Inflammatory macrophage (primary cell): ENCODE data around the gene E2F4.

Experiments used
- DNase-seq, 2 donors: peaks; one replicate each; pipeline ENCODE4 v3.0.0-alpha.2; 2020 to 2022
- total RNA-seq, 18 experiments: gene quantifications; one replicate each; lab custom pipeline; 2026; ENCODE audit warnings: mixed read lengths in 6 of 18, inconsistent platforms in 2 of 18; lab: John Stamatoyannopoulos, UW

E2F4 gene, protein sequence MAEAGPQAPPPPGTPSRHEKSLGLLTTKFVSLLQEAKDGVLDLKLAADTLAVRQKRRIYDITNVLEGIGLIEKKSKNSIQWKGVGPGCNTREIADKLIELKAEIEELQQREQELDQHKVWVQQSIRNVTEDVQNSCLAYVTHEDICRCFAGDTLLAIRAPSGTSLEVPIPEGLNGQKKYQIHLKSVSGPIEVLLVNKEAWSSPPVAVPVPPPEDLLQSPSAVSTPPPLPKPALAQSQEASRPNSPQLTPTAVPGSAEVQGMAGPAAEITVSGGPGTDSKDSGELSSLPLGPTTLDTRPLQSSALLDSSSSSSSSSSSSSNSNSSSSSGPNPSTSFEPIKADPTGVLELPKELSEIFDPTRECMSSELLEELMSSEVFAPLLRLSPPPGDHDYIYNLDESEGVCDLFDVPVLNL
- 35.9 to 79.8 (median 60.6) reads per million in 18 experiments for total RNA-seq

DNA sequence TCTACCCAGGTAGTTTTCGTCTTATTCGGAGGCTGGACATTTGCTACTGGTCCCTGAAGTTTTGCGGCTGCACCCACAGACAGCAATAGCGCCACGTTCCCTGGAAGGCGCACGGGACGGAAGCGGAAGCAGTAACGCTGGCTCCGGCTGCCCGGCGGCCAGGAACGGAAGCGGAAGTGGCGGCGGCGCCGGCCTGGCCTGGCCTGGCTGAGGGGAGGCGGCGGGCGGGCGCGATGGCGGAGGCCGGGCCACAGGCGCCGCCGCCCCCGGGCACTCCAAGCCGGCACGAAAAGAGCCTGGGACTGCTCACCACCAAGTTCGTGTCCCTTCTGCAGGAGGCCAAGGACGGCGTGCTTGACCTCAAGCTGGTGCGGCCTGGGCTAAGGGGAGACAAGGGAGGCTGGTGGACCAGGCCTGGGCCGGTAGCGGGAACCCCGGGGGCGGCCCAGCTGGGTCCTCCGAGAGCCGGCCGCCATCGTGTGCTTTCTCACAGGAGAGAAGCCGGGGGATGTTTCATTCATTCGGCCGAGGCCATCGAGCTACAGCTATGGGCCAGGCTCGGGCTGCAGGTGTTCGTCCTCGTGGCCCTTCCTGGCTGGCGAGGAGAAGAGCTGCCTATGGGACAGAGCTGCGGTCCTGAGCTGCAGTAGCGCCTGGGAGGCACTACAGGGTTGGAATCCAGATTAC, at the start of gene E2F4:
Gene E2F4, plus strand, starts transcription at position 161 of the 687 bp plus-strand sequence. Its CDS starts 73 bp downstream, at position 234.
- DNase-seq: peak; percentile 93 to 96

DNA sequence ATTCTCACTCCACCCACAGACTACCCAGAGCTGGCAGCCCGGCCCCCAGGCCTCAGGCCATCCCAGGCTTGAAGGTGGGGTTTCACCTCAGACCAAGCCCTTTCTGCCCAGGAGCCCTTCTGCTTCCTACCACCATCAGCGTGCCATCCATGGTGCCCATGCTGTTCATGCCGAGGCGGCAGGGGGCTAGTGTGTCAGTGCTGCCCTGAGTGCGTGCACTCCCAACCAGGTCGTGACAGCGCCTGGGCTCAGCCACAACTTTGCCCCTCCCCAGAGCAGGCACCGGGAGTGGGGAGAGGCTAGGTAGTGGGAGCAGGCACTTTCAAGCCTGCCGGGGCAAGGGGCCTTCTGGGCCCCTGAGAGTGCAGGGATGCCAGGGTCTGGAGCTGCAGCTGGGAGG, 49.6 kb upstream of the E2F4 start:
- no peak for DNase-seq

DNA sequence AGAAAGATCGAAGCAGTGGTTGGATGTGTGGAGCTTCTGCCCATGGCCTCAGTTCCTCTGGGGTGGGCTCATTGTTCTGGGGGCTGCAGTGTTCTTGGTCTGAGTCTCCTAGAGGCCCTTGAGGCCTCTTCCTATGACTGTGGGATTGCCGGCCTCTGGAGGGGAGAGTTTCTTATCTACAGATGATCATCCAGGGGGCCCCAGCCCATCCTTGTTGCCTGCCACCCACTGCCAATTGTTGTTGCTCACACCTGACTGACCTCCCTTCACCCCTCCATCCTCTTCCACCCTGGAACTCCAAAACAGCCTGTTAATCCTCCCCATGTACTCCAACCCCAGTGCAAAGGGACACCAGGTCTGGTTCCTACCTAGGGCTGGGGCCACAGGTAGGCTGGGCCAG, 47.0 kb upstream of the E2F4 start:
- no peak for DNase-seq

DNA sequence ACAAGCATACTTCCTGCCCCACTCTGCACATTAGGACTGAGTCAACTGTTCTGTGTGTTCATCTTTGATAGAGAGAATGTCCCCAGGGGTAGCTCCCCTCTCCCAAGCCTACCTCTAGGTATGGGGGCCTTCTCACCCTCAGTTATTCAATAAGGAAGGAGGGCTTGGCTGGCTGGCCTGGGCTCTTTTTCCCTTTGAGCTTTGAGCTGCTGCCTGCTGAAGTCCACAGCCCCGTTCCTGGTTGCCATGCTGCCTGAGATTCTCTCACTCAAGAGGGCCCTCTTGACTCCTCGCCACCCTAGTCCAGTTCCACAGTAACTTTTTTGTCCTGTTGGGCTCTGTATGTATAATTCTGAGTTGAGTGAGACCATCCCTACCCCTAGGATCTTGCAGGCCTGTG, 46.2 kb upstream of the E2F4 start:
- DNase-seq: no peak

DNA sequence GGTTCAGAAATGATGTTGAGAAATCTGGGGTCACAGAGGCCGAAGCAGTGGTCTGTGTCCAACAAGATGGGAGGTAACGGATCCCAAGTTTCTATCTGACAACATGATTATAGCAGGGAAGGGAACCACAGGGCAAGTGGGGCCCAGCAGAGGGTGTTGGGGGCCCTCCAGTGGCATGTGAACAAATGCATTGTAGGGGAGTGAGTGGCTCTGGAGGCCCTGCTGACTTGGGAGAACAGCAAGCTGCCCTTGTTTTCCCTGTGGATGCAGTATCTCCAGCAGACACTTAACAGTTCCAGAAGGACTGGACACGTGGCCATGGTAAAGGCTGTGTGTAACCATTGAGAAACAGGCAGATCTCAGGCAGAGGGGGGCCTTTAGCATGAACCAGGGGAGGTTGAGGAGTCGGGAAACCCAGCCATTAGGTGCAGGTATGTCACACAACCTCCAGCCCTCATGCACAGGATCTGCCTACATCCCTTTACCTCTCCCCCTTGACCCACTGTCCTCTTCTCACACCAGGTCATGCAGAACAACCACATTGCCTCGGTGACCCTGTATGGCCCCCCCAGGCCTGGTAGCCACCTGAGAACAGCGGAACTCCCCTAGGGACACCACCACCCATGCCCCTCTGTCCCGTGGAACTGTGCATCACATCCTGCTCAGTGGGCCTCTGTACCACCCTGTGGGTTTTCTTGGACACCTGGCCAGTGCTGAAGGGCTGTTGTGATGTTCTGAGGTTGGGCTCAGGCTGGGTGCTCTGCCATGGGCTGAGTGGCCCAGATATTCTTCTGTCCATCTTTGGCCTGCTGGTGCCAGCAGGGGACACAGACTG, 45.2 kb upstream of the E2F4 start:
- no peak for DNase-seq

DNA sequence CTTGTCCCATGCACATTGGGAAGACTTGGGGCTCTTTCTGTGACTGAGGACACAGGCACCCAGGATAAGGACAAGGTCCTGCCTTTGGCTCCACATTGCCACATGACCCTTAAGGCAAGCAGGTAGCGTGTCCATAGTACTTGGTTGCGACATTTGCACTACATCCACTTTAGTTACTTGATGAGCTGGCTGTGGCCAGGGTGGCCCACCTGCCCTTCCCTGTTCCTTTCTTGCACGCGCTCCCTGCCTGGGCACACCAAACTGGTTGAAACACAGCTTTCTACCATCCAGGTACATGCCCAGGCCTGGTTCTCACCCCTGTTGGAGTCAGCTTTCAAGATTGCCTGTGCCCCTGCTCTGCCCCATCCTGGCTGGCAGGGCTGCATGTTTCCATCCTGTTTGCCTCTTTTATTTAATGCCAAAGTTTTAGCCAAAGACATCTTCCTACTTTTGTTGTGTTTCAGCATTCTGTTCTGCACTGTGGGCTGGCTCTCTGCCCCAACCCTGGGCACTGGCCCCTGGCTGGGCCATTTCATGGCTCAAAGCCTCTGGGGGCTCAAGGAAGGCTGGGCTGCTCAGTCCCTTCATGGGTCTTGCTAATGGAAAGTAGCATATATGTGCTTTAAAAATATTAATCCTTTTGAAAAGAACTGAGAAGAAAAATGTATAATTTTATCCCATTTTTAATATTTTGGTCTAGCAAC, 44.4 kb upstream of the E2F4 start:
- DNase-seq: no peak

DNA sequence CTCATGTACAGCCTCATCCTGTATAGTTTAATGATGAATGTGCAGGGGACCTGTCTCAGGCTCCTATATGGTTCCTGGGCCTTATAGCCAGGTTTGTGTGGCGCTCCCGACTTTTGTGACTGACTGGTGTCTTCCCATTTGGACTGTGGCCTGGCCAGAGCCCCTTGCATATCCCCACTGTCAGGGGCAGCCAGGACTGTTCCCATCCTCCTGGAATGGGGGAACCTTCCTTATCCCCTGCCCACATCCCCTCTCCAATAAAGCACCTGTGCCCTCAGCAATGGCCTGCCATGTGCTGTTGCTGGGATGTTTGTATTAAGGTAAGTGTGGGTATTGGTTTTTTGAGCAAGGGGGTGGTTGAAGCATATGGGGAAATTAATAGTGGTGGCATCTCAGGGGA, 43.7 kb upstream of the E2F4 start:
- no peak for DNase-seq

DNA sequence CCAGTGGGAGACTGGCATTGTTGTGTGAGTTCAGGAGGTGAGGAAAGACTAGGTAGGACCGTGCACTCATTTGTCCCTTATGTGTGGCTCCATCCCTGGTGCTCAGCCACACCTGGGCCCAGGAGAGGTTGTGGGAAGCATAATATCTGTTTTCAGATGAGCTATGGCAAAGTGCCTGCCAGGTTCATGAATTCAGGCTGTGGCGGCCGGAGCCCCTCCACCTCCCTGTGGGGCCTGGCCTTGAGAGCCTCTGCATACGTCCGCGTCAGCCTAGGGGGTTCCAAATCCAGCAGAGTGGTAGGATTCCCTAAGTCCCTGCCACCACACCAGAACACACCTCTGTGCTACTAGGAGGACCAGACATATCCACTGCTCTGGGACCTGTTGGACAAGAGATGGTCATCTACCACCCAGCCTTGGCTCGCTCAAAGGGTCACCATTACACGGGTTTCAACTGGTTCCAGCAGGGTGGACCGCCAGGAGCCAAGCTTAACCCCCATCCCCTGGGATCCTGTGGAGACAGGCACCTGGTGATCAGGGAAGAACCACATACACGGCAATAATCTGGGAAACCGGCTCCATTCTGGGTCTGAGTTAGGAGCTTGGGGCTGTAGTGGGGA, 43.2 kb upstream of the E2F4 start:
- DNase-seq: no peak

DNA sequence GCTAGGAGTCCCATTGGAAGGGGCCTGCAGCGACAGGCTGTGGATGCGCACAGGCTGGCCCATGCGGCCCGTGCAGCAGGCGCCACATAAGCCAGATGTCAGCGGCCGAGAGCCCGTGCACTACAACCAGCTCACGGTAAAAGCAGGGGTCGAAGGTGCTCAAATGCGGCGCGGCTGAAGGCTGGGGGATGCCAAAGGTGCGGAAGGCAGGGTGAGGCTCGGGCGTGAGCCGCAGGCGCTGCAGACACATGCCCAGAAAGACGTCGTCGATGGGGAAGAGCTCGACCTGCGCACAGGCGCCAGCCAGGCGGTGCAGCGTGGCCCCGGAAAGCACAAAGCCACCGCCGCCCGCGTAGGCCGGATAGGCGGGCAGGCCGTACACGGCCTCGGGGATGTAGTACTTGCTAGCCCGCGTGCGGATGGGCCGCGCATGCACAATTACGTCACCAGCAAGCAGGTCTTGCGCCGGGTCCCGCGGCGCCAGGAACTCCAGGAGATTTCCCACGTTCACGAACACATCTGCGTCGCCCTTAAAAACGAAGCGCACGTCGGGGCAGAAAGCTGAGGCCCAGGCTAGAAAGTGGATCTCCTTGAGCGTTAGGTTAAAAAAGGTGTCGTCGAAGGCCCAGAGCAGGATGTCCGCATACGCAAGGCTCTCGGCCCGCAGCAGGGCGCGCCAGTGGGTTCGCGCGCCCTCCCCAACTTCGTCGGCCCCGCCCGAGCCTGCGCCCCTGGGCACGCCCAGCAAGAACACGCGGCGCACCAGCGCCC, 42.5 kb upstream of the E2F4 start:
- DNase-seq: no peak

DNA sequence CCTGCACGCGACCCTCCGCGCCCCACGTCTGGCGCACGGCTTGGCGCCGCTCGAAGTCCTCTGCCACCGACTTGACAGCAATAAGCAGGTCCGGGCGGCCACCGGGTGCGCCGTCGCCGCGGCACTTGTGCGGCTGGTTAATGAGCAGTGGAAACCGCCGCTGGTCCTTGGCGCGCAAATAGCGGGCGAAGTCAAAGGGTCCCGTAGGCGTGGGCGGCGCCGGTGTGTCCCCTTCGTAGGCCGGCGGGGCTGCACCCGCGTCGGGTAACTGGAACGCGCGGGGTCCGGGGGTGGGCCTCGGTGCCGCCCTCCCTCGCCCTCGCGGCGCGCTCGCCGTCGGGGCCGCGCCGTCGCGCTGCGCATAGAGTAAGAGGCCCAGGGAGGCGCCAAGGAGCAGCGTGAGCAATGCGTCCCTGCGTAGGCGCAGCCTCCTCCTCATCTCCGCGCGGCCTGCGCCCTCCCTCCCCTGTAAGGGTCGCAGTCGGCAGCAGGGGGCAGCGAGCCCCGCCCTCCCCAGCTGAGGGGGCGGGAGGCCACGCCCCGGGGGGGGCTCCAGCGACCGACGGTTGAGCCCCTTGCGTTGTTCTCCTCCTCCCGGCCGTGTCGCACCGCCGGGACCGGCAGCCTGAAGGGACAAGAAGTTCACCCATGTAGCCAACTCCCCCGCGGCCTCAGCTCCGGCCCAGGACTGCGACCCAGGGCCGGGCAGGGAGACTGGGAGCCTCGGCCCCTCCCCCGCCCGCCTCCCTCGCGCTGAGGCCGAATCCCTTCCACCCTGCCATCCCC, 41.7 kb upstream of the E2F4 start:
- peak; percentile 26 to 52 for DNase-seq

DNA sequence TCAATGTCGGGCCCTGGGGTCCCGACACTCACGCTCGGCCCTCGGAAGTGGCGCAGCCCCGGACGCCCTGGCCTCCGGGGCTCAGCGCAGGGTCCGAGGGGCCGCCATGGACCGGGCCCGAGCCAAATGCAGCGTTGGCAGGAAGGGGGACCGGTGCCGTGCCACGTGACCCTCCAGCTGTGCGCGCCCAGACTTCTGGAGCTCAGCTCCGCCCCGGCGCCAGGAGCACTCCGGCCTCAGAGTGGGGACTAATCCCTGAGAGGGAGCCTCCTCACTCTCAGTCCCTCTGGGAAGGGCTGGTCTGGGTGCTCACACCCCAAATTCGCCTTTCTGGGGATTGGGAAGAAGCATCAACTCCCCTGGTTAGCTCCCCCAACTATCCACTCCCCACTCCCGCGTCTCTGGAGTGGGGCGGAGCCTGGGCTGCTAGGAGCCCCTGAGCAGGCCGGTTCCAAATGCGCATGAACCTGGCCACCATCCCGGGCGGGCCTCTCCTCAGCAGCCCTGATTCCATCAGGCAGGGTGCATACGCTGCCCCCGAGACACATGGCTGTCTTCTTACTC, 41.0 kb upstream of the E2F4 start, which contains the start of gene B3GNT9:
Gene B3GNT9, minus strand, starts transcription at position 166 of the 564 bp plus-strand sequence. CDS start 513 bp downstream, outside the sequence.
- DNase-seq: no peak

DNA sequence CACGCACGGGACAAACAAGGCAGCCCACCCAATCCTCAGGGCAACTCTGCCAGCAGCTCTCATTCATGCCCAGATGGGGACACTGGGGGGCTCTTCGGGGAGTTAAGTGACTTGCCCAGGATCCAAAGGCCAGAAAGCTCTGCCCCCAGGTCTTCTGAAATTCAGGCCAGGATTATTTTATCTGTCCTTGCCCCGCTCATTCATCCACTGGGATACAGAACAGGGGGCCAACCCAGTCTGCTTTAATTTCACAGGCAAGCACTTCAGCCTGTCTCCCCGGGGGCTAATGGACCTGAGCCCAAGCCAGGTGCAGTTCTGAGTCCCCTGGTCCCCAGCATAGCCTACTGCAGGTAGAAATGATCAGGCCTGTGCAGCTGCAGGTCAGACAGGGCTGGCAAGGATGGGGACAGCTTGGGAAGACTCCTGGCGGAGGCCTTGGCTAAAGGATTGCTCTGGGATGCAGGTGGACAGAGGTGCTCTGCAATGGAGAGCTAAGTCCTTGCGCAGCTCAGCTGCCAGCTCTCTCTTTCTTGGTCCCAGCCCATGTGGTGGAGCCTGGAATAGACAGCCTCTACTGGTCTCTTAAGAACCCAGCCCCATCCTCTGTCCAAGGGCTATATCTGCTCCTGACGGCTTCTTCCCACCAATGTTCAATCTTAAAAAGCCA, 40.4 kb upstream of the E2F4 start:
- DNase-seq: no peak

DNA sequence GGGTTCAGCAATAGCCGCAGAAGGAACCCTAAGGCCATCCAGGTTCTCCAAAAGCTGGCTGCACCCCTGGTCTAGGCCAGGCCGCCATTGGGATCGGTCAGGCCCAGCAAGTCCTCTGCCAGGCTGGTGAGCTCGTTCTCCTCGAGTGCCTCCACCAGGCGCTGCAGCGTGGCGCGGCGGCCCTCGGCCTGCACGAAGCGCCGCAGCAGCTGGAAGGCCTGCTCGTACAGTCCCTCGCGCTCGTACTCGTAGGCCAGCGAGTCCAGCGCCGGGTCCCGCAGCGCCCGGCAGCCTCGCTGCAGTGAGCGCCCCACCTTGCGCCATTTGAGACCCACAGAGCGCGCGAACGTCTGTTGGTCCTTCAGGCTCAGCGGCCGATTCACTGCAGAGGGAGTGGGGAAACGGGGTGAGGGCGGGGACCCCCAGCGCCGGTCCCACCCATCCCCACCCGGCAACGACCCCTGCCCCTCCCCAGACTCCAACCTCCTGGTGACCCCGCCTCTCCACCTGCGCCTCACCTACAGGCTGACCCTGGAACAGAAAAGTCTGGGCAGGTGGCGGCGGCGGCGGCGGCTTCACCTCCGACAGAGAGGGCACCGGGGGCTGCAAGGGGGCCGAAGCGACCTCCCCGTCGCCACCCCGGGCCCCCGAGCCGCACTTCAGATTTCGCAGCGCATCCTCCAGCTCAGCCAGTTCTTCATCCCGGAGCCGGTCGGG, 37.2 kb upstream of the E2F4 start:
- no peak for DNase-seq

DNA sequence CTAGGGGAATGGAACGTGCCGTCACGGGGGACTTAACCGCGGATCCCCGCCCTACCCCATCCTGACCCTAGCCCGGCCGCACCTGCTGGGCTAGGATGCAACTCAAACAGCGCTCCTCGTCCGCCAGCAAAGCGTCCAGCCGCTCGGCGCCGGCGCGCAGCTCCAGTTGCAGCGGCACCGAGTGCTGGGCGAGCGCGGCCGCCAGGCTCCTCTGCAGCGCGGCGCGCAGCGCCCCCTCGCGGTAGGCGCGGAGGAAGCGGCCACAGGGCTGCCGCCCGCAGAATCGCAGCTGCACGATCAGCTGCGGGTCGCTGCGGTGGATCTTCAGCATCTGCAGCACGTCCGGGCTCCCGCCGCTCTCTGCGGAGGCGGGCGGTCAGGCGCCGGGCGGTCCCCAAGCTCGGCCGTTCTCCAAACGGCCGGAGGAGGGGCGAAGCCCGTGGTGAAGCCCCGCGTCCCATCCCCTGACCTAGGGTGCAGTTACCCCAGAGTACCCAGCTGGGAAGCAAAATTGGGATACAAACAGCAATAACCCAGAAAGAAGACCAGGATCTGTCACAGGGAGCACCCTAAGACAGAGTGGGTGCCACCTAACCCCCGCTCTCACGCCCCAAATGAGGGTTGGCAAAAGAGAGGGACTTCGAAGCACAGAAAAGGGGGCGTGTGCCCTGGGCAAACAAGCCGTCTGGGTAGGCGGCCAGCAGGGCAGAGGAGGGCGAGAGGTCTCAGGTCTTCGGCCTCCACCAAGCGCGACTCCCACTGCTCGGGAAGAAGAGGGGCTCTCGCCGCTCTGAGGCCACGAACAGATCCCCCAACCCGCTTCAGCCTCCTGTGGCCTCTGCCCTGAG, 36.4 kb upstream of the E2F4 start:
- DNase-seq: peak; percentile 66 to 81

DNA sequence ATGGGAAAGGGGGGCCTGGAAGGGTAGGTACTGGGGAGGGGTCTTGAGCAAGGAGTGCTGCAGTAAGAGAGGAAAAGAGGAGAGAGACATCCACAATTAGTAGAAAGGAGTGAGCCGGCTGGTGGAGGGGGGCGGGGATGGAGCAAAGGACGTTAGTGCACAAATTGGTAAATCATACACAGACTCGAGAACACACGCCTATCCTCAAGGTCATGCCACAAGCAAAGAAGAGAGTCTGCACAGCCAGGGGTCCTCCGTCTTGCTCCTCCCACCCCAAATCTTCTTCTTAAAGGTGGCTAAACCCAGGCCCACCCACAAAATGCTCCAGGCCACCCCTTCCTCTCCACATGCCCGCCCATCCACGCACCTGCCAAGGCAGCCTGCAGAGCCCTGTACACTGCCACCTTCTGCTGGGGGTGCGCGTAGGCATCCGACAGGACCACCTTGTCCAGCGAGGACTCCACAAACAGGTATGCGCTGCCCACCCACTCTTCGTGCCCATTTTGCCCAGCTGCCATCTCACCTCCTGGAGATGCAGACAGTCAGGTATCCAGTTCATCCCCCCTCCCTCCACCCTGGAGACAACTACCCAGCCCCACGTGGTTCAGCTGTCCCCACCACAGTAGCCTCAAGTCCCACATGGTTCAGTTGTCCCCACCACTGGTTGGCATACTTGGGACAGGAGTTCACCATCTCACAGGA, 35.7 kb upstream of the E2F4 start:
- DNase-seq: no peak

DNA sequence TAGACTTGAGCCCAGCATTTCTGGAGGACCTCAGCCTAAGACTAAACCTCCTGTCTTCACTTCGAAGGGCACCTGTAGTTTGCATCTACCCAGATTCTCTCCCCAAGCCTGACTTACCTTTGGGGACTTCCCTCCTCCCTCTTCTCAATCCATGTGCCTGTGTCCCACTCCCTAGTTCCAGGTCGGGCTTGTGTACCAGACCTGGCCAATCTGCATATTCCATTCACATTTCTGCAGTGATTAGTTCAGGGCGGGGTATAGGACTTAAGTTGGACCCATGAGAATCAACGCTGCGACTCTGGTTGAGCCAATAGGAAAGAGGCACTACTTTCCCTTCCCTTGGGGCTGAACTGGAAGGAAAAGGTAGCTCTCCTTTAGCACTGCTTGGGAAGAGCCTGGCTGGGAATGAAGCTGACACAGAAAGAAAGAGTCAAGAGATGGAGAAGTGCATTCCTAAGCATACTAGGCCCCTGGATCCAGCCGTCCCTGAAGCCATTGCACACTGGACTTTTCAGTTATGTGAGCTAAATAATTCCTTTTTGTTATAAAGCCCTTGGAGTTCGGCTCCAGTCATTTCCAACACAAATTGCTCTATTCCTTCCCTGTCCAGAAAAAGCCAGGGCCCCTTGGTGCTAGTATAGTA, 34.7 kb upstream of the E2F4 start:
- no peak for DNase-seq
